Lower lobe of right lung (tissue), 2 donors: ENCODE results near the gene XPA. TPM values are rescaled to one million over a fixed set of nuclear protein-coding genes. Genes with fewer than 3 reads are reported as not detected.
"Not testable (repeated sequence)": the region's sequence is repeated elsewhere in the genome, so short reads cannot be mapped to it uniquely, and the experiment has no call there.

ENCODE experiments used
- ATAC-seq, 2 donors: fragments of 200-7000 bp; cut with Tn5 transposase; one replicate each; pipeline ENCODE4 v1.9.1; 2020 to 2022; ENCODE audit warnings: mild to moderate bottlenecking in 2 of 2, moderate library complexity in 2 of 2
- DNase-seq: peaks from one replicate; pipeline ENCODE4 v3.0.0-alpha.2; 2020
- H3K27ac ChIP-seq: fragments of 200-600 bp; one replicate; pipeline ENCODE4 v1.8.0; 2022
- H3K27me3 ChIP-seq: fragments of 200-600 bp; one replicate; pipeline ENCODE4 v1.8.0; 2022; ENCODE audit warnings: low read depth
- H3K36me3 ChIP-seq: fragments of 200-600 bp; one replicate; pipeline ENCODE4 v1.8.0; 2022; ENCODE audit warnings: mild to moderate bottlenecking
- H3K4me1 ChIP-seq: fragments of 200-600 bp; one replicate; pipeline ENCODE4 v1.8.0; 2022
- H3K4me3 ChIP-seq: fragments of 200-600 bp; one replicate; pipeline ENCODE4 v1.8.0; 2022; ENCODE audit warnings: mild to moderate bottlenecking
- H3K9me3 ChIP-seq: fragments of 200-600 bp; one replicate; pipeline ENCODE4 v1.8.0; 2022
- intact Hi-C: fragments of 100-400 bp; cut with DNase I; formaldehyde crosslinking; loops from one replicate; pipeline ENCODE4 v1.11.0; 2022
- total RNA-seq: library from RNA; stranded (reverse); fragmentation: NEBNext Ultra II Directional; extraction: Animal tissue kit (Norgen Biotek cat#: 25700); gene quantifications from one replicate; pipeline ENCODE4 v1.2.1, GENCODE V29; 2021
- TF ChIP-seq, protein P1 (sequence below): fragments of 200-600 bp; IDR thresholded peaks from one replicate; pipeline ENCODE4 v1.8.0; 2022; ENCODE audit warnings: antibody characterized with exemption, mild to moderate bottlenecking
- donor health status: DM: no; HTN: yes; CAD: no; lungs with severe emphysema.

XPA gene
- total RNA-seq, 1 donor from 2014 or later, result 11.3 TPM

DNA sequence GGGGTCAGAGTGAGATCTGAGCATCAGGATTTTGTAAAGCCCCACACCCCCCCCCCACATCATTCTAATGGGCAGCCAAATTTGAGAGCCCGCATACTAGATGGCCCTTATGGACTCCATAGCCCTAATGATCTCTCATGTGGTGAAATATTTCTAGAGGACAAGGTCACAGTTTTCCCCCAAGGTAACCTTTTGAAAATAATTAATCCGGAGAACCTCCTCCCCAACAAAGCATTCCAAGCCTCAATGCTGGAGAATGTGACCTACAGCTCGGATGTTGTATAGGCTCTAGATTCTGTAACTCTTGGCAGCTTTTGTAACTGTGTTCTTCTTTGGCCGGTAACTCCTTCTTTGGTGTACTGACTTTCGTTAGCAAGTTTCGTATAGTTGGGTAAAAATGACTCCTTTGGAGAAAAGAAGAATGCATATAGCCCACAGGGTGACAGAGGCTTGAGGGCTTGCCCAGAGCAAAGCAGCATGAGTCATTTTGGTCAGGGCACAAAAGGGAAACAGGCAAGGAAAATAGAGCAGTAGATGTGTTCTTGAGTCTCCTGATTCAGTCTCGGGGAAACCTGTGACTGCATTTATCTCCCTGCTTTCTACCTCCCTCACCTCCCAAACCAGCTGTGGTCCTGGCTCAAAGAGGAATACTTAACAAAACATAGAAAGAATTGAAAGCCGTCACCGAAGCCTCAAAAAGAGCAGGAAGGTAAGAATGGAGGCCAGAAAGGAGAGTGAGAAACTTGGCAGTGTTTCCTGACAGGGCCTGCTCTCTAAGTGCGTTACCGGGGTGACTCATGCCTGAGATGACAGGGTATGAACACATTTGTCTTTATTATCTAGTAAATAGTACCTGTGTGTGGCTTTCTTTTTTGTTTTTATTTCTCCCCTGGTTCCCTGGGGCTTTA is 6.6 kb upstream of the XPA start:
- H3K4me3 ChIP-seq, result no peak overlapping the region
- DNase-seq, result no peak
- ATAC-seq, result no peak
- no peak overlapping the region for H3K27ac ChIP-seq
- no peaks in the 10 kb centered on the region for H3K9me3 ChIP-seq
- no peaks in the 10 kb centered on the region for H3K27me3 ChIP-seq
- intact Hi-C loops, result no loop called here
- H3K4me1 ChIP-seq, result no peaks in the 10 kb centered on the region
- TF ChIP-seq, protein P1, sequence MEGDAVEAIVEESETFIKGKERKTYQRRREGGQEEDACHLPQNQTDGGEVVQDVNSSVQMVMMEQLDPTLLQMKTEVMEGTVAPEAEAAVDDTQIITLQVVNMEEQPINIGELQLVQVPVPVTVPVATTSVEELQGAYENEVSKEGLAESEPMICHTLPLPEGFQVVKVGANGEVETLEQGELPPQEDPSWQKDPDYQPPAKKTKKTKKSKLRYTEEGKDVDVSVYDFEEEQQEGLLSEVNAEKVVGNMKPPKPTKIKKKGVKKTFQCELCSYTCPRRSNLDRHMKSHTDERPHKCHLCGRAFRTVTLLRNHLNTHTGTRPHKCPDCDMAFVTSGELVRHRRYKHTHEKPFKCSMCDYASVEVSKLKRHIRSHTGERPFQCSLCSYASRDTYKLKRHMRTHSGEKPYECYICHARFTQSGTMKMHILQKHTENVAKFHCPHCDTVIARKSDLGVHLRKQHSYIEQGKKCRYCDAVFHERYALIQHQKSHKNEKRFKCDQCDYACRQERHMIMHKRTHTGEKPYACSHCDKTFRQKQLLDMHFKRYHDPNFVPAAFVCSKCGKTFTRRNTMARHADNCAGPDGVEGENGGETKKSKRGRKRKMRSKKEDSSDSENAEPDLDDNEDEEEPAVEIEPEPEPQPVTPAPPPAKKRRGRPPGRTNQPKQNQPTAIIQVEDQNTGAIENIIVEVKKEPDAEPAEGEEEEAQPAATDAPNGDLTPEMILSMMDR, result no peak
- H3K36me3 ChIP-seq, result no peaks in the 10 kb centered on the region

DNA sequence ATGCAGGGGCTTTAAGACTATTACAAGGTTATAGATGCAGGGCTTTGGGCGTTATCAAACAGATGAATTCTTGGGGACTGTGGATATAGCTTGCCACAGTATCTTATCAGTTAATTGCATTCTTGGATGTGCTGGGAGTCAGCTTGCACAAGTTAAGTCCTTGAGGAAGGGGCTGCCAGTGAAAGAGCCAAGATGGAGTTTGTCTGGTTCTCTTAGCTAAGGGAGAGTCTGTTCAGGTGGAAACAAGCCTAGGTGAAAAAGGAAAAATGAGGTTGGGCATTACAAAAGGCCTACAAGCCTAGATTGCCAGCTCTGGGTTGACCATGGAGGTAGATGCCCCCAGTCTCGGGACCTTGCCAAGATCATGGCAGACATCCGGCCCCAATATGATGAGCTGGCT is 2.7 kb upstream of the XPA start:
- intact Hi-C loops, H3K4me3 ChIP-seq, H3K27ac ChIP-seq, ATAC-seq, H3K36me3 ChIP-seq, H3K9me3 ChIP-seq, H3K27me3 ChIP-seq, DNase-seq: not testable (repeated sequence)
- peaks cover 21% of the 10 kb centered on the region for H3K4me1 ChIP-seq

DNA sequence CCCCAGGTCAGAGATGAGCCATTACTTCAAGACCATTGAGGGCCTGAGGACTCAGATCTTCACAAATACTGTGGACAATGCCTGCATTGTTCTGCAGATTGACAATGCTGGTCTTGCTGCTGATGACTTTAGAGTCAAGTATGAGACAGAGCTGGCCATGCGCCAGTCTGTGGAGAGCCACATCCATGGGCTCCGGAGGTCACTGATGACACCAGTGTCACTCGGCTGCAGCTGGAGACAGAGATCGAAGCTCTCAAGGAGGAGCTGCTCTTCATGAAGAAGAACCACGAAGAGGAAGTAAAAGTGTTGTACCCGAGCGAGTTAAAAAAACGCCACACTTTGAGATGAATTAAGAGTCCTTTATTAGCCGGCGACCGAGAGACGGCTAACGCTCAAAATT is 2.1 kb upstream of the XPA start:
- intact Hi-C loops, ATAC-seq, H3K9me3 ChIP-seq, DNase-seq, H3K27ac ChIP-seq, H3K4me3 ChIP-seq, H3K27me3 ChIP-seq, H3K36me3 ChIP-seq: not testable (repeated sequence)
- H3K4me1 ChIP-seq, result peaks cover 25% of the 10 kb centered on the region

DNA sequence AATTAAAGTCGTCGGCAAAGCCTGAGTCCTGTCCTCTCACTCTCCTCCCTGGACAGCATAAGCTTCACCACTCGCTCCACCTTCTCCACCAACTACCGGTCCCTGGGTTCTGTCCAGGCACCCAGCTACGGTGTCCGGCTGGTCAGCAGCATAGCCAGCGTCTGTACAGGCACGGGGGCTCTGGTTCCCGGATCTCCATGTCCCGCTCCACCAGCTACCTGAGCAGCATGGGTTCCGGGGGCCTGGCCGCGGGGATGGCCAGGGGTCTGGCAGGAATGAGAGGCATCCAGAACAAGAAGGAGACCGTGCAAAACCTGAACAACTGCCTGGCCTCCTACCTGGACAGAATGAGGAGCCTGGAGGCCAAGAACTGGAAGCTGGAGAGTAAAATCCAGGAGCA is 1.7 kb upstream of the XPA start:
- DNase-seq (no peak), ATAC-seq (no peak)
- H3K4me1 ChIP-seq, result peaks cover 25% of the 10 kb centered on the region
- no peaks in the 10 kb centered on the region for H3K9me3 ChIP-seq
- no peak overlapping the region for H3K27ac ChIP-seq
- no peaks in the 10 kb centered on the region for H3K27me3 ChIP-seq
- H3K4me3 ChIP-seq, result no peak overlapping the region
- TF ChIP-seq, protein P1, result no peak
- intact Hi-C loops, result no loop called here
- H3K36me3 ChIP-seq, result no peaks in the 10 kb centered on the region

DNA sequence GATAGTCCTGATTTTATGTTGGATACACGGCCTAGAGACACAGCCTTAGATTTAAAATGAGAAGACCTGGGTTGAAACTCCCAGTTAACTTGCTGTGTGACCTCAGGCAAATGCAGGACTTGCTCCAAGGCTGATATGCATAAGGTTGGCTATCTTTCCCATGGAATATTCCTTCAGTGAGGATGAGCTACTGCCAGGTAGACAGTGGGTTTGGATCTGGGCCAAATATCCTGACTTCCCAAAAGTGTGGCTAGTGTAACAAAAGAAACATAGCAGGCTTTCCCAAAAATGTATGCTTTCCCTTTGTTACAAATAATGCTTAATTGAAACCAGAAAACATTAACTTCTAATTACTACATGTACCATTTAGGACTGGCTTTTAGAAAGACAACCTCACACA is 697 bp upstream of the XPA start:
- ATAC-seq, result no peak

DNA sequence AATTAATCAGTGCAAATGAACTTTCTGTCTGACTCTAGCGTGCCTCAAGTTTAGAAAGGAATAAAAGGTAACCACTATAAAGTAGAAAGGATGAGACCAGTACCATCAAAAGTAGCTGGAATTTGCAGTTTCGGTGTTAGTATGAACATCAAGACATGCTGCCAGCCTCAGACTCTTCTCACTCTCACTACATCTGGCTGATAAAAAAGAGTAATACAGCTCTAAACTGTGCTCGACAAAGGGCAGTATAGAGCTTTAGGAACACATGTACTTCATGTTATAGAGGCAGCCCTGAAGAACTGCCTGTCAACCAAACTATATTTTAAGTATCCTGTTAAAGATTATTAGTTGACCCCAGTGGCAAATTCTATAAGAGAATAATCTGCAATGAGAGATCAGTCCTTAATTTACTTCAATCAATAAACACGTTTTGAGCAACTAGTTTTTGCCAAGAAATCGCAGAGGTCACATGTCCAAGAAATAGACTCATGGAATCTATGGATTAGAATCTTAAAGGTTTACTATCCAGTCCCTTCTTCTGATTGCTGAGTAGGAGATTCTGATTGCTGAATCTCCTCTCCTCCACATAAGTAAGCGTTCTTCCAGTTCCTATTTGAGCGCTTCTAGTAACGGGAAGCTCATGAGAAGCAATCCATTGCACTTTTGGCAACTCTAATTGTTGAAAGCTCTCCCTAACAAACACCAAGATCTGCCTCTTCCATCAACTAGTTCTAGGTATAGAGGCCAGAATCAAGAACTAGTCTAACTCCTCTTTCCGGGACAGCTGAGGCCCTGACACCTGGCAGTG is 941 bp downstream of the XPA start:
- Histone ChIP-seq H3K4me3 (peak overlapping the region; percentile 73), H3K27me3 (no peaks in the 10 kb centered on the region), H3K27ac (peak overlapping the region; percentile 90), H3K36me3 (peaks cover 24% of the 10 kb centered on the region), H3K9me3 (no peaks in the 10 kb centered on the region), H3K4me1 (peaks cover 33% of the 10 kb centered on the region)
- no peak for DNase-seq
- ATAC-seq, result peak in 1 of 2 donors; percentile 1
- intact Hi-C loops, result no loop called here
- TF ChIP-seq, protein P1, result no peak

More for the DNA sequence above, 697 bp upstream of the XPA start:
- no peaks in the 10 kb centered on the region for H3K9me3 ChIP-seq
- peaks cover 33% of the 10 kb centered on the region for H3K4me1 ChIP-seq
- peak overlapping the region; percentile 73 for H3K4me3 ChIP-seq
- peak overlapping the region; percentile 90 for H3K27ac ChIP-seq
- peaks cover 7% of the 10 kb centered on the region for H3K36me3 ChIP-seq
- TF ChIP-seq, protein P1, result no peak
- intact Hi-C loops, result no loop called here
- no peaks in the 10 kb centered on the region for H3K27me3 ChIP-seq
- DNase-seq, result no peak
